NCI-H1105 treated with DMSO at 0.1 percent for 48 hours (cell line): ENCODE results near the gene LRRC51.

Experiments used
- DNase-seq: peaks from one replicate; lab custom pipeline; 2025; lab: John Stamatoyannopoulos, UW

The LRRC51 gene

DNA sequence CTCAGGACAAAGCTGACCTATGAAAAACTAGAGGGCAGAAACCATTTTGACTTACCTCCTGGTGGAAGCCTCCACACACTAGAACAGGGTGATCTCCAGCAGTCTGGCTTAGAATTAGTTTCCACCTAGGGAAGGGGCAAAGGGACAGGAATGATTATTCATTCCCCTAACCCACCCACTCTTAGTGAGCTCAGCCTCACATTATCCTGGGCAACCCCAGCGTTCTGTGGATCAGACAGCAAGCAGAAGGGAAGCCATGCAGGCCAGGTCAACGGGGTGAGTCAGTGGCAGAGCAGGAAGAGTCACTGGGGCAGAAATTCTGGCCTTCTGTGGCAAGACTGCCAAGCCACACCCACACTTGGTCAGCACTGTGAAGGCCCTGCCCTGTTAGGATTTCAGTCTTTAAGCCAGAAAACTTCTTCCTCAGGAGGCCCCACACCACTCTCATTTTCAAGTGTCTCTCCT, 10.8 kb upstream of the LRRC51 start:
- DNase-seq: no peak

DNA sequence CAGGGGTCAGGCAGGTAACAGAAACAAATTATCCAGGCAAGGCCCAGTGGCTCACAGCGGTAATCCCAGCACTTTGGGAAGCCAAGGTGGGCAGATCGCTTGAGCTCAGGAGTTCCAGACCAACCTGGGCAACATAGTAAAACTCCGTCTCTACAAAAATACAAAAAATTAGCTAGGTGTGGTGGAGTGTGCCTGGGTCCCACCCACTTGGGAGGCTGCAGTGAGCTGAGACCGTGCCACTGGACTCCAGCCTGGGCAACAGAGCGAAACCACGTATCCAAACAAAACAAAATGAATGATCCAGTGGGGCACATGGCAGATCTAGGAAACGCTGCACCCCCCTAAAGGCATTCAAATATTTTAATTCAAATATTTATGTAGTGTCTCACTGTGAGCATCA, 10.2 kb upstream of the LRRC51 start:
- DNase-seq: no peak

- no peak for DNase-seq
Observed at GRCh38 chr11:72072348-72072747, 8.3 kb upstream of the LRRC51 start.

DNA sequence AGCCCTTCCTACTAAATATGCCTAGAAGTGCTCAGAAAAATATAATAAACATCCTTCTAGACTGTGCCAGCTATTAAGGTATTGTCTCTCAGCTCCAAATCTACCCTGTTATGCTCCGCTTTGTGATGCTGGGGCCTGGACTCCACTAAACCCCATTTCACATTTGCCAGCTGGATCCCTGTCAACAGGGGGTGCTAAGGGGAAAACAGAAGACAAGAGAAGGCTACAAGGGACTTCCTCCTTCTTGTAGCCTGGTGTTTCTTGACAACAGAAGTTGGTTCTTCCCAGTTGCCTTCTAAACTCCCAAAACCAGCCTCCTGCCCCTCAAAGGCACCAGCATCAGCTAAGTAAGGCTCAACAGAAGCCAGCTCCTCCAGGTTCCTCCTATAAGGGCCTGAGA, 5.5 kb upstream of the LRRC51 start:
- no peak for DNase-seq

DNA sequence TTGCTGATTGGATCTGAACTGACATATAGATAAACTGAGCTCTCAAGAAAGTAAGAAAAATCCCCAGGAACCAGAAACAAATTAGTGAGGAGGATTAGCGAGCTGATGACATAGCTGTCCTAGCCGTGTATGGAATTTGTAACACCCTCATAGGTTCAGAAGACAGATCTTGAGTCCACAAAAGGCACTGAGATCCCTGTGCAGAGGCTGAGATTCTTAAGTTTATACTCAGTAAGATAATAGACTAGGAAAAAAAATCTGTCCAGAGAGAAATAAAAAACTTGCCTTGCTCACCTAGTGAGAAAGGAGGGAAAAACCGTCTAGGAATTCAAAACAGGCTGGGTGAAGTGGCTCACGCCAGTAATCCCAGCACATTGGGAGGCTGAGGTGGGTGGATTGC, 4.9 kb upstream of the LRRC51 start:
- DNase-seq: no peak

GRCh38 chr11:72078477-72078876, 2.2 kb upstream of the LRRC51 start:
- no peak for DNase-seq

DNA sequence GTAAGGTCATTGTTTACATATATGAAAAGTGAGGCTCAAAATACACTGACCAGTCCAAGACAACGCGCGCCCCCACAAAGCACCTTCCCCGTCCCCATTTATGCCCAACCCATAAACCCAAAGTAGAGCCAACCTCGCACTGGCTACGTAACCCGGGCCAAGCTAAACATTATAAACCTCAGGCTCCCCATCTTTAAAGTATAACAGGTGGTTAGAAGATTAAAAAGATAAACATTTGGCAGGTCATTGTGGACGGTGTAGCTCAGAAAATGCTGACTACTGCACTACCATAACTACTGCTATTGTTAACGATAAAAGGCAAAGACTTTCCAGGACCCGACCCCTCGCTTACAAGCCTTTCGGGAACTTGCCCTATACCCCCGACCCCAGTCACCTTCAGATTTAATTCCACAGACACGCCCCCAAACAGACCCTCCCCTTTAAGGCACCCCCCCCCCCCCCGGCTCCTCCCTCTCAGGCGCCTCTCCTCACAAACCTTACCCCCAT, 778 bp upstream of the LRRC51 start:
- DNase-seq: no peak

GRCh38 chr11:72081184-72081644, 564 bp downstream of the LRRC51 start:
- DNase-seq: no peak

DNA sequence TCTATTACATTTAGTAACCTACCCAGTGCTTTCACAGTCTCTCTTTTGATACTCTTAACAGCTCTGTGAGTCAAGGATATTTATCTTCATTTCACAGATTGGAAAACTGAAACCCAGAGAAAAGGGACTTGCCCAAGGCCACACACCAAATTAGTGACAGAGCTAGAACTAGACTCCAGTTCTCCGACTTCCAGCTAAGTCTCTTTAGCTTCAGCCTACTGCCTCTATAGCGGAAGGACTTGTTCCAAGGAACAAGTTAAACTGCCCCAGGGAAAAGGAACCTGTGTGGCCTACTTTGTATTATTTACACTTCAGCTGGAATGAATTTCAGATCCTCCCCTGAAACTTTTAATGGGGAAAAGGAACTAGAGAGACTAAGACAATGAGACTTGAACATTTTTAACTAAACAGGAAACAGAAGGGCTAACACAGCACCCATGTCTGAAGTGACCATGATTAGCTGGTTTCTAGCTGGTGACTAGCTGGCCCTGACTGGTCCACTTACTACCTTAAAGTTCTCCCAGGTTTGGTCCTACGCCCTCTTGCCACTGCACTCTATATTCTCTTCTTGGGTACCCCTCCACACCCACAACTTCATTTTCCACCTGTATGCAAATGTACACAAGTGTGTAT, 1.3 kb downstream of the LRRC51 start:
- DNase-seq: no peak

- no peak for DNase-seq
Observed at GRCh38 chr11:72083414-72083813, 2.8 kb downstream of the LRRC51 start.

GRCh38 chr11:72084076-72084475, 3.4 kb downstream of the LRRC51 start:
- DNase-seq: no peak

DNA sequence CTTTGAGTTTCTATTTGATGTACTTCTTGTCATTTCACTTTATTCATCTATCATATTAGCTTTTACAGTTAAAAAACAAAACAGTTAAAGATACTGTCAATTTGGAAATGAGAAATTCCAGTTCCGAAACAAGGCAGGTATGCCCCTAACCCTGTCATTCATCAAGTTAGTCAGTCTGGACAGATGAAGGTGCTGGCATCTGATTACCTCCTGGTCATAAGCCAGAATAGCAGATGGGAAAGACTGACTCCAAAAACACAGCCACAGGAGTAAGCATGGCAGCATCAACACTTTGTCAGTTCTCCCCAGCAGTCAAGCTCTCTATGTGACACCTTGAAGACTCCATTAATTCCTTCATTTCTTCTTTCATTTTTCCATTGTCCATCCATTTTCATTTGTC, 4.3 kb downstream of the LRRC51 start:
- DNase-seq: no peak

- no peak for DNase-seq
Observed at GRCh38 chr11:72085621-72086351, 5.1 kb downstream of the LRRC51 start.

DNA sequence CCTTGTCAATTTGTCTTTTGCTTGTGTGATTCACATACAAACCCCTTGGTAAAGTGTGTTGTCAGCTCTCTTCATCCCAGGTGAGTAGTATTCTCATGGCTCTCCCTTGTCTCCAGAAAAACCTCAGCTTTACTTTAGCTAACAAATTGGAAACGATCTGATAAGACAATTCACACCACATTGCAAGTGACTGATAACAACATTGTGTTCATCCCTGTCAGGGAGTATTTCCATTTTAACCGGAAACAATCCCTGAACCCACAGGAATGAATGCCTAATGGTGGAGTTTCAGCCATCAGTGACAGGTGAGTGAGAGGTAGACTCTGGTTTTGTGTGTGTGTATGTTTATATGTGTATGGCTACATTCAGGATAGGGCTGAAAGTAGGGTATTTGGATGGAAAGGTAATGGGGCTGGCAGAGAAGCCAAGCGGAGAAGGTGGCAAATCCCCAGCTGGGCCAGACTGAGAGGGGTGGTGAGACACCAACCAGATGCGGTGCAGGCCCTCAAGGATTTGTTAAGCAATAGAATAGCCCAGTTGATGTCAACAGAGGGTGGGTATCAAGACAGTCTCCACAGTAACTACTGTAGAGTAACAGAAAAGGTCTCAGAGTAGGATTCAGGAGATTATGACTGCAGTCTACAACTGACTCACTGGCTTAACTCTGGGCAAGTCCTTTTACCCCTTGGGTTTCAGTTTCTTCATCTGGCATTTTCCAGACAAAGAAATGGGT, 7.6 kb downstream of the LRRC51 start:
- no peak for DNase-seq

DNA sequence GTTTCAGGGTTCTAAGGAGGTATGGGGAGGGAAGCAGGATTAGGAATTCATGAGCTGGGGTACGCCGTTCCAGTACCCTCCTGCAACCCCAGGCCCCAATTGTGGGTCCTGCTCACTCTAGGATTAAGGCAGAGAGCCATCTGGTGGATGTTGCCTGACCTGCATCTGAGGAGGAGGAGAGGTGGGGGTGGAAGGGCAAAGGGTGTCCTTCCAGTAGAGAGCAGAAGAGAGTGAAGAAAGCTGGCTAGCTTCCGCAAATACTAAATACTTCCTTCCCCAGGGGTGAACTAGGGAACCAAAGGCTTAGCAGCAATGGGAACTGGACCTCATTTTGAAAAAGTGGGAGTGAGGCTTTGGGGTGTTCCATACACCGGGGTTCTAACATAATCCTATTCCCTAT, 10.6 kb downstream of the LRRC51 start:
- peak; percentile 39 for DNase-seq

DNA sequence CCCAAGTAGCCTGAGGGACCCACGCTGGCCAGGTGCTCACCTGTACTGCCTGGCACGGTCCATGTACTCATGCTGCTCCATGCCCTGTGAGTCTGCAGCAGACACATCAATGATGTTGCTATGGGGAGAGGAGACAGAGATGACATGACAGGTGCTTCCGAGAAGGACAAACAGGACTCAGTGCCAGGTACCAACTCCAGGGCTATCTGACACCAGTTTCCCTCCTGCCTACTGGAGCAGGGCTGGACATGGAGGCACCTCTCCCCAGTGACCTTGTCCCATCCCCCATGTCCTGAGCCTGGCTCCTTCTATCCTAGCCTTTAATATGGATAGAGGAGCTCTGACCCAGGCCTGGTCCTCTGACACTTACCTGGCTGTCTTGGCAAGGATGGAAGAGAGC, 18.1 kb downstream of the LRRC51 start:
- no peak for DNase-seq

- no peak for DNase-seq
Observed at GRCh38 chr11:72100009-72100408, 19.4 kb downstream of the LRRC51 start.

DNA sequence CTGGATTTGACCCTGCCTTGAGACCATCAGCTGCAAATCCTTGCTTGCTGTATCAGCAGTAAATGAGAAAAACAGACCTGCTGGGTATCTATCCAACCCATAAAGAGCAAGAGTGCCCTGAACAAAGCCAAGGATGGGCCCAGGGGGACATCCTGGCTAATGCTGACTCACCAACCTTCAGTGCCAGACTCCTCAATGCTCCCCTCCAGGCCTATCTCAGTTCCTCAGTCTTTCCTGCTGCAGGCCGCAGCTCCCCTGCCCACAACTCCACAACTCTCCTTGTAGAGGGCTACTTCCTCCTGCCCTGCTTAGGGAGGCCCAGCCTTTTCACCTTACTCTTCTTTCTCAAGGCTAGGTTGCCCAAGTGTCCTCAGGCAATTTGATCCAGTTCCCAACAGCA, 19.8 kb downstream of the LRRC51 start:
- DNase-seq: no peak

DNA sequence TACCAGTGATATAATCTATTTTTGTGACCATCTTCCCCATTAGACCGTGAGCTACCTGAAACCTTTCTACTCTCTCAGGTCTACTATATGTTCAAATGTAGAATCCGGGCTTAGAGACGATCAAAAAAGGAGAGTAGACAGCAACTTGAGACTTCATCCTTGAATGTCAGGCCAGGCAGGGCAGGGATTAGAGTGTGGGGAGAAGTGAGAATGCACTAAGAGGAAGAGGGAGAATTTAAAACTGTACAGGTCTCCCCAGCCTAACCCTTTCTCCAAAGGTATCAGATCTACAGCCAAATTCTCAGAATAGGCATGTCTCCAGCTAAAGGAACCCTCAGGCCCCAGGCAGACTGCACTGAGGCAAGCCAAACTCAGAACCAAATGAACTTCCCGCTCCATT, 21.5 kb downstream of the LRRC51 start:
- no peak for DNase-seq

GRCh38 chr11:72102631-72102945, 21.9 kb downstream of the LRRC51 start:
- DNase-seq: no peak

GRCh38 chr11:72102946-72103753, 22.5 kb downstream of the LRRC51 start, which contains the start of gene LAMTOR1:
Gene LAMTOR1, minus strand, starts transcription at chr11:72103297. Its CDS starts 73 bp downstream, at chr11:72103224.
- peak; percentile 98 for DNase-seq

DNA sequence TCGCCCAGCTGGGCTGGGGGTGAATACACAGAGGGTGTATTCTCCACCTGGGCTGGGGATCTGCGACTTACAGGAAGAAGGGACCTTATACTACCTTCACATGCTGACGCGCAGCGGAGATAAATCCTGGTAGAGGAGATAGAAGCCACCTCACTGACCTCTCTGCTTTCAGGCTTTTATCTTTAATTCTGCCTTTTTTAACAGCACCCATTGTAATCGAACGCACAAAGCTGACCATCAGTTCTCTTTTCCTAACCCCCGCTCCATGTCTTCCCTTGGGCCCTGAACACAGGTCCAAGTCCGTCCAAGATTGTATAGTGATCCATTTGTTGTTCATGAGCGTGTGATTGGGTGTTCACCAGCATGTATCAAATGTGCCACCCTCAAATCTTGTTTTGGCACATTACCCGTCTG, 23.1 kb downstream of the LRRC51 start:
- no peak for DNase-seq
